ENCODE measurements around the gene ST3GAL3.

DNA sequence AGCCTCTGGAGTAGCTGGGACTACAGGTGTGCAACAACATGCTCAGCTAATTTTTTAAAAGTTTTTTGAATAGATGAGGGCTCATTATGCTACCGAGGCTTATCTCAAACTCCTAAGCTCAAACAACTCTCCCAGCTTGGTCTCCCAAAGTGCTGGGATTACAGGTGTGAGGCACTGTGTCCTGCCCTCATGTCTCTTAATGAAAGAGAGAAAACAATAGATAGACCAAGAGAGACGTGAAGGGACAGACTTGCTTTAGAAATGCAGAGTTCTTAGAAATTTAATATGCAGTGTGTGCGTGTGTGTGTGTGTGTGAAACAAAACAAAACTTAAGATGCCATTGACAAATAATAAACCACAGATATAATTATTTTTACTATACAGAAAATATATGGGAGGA is 105.2 kb downstream of the ST3GAL3 start:
- TF ChIP-seq, protein P1, sequence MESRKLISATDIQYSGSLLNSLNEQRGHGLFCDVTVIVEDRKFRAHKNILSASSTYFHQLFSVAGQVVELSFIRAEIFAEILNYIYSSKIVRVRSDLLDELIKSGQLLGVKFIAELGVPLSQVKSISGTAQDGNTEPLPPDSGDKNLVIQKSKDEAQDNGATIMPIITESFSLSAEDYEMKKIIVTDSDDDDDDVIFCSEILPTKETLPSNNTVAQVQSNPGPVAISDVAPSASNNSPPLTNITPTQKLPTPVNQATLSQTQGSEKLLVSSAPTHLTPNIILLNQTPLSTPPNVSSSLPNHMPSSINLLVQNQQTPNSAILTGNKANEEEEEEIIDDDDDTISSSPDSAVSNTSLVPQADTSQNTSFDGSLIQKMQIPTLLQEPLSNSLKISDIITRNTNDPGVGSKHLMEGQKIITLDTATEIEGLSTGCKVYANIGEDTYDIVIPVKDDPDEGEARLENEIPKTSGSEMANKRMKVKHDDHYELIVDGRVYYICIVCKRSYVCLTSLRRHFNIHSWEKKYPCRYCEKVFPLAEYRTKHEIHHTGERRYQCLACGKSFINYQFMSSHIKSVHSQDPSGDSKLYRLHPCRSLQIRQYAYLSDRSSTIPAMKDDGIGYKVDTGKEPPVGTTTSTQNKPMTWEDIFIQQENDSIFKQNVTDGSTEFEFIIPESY (IDR thresholded peaks at IDR 0.05), result no peak
- TF ChIP-seq, protein P2, sequence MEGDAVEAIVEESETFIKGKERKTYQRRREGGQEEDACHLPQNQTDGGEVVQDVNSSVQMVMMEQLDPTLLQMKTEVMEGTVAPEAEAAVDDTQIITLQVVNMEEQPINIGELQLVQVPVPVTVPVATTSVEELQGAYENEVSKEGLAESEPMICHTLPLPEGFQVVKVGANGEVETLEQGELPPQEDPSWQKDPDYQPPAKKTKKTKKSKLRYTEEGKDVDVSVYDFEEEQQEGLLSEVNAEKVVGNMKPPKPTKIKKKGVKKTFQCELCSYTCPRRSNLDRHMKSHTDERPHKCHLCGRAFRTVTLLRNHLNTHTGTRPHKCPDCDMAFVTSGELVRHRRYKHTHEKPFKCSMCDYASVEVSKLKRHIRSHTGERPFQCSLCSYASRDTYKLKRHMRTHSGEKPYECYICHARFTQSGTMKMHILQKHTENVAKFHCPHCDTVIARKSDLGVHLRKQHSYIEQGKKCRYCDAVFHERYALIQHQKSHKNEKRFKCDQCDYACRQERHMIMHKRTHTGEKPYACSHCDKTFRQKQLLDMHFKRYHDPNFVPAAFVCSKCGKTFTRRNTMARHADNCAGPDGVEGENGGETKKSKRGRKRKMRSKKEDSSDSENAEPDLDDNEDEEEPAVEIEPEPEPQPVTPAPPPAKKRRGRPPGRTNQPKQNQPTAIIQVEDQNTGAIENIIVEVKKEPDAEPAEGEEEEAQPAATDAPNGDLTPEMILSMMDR (IDR thresholded peaks at IDR 0.05 in 2 of 3, conservative IDR thresholded peaks at IDR 0.05 in 1 of 3; ENCODE audit: control insufficient read depth in 2 of 3, extremely low read depth in 1 of 3, insufficient read depth in 1 of 3, low read depth in 3 of 3, low read length in 3 of 3), result no peak
- TF ChIP-seq NR2C2 (IDR thresholded peaks at IDR 0.05; ENCODE audit: borderline replicate concordance, control insufficient read depth, insufficient read length, low read depth) (no peak), SIX5 (IDR thresholded peaks at IDR 0.05; ENCODE audit: low read depth, low read length, severe bottlenecking) (no peak), CEBPB (IDR thresholded peaks at IDR 0.05; ENCODE audit: borderline replicate concordance in 1 of 2, low read depth in 2 of 2, low read length in 2 of 2) (no peak), MXI1 (IDR thresholded peaks at IDR 0.05; ENCODE audit: low read depth, low read length) (no peak)
- TF ChIP-seq, protein P3, sequence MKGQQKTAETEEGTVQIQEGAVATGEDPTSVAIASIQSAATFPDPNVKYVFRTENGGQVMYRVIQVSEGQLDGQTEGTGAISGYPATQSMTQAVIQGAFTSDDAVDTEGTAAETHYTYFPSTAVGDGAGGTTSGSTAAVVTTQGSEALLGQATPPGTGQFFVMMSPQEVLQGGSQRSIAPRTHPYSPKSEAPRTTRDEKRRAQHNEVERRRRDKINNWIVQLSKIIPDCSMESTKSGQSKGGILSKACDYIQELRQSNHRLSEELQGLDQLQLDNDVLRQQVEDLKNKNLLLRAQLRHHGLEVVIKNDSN (IDR thresholded peaks at IDR 0.05; ENCODE audit: borderline replicate concordance, extremely low read length, insufficient read depth, low read depth, low read length), result no peak
- TF ChIP-seq, protein P4, sequence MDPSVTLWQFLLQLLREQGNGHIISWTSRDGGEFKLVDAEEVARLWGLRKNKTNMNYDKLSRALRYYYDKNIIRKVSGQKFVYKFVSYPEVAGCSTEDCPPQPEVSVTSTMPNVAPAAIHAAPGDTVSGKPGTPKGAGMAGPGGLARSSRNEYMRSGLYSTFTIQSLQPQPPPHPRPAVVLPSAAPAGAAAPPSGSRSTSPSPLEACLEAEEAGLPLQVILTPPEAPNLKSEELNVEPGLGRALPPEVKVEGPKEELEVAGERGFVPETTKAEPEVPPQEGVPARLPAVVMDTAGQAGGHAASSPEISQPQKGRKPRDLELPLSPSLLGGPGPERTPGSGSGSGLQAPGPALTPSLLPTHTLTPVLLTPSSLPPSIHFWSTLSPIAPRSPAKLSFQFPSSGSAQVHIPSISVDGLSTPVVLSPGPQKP (IDR thresholded peaks at IDR 0.05; ENCODE audit: low read depth, low read length), result no peak

Data from GM12878 (cell line).